Stimulated activated CD4-positive, alpha-beta T cell treated with anti-CD3 and anti-CD28 coated beads, Interleukin-4, amount 100 ng/mL, for 1 hour (primary cell): ENCODE measurements around the gene ZBTB7B.

Experiments used
- DNase-seq: peaks from one replicate; pipeline ENCODE4 v3.0.0-alpha.2; 2020

The ZBTB7B gene

DNA sequence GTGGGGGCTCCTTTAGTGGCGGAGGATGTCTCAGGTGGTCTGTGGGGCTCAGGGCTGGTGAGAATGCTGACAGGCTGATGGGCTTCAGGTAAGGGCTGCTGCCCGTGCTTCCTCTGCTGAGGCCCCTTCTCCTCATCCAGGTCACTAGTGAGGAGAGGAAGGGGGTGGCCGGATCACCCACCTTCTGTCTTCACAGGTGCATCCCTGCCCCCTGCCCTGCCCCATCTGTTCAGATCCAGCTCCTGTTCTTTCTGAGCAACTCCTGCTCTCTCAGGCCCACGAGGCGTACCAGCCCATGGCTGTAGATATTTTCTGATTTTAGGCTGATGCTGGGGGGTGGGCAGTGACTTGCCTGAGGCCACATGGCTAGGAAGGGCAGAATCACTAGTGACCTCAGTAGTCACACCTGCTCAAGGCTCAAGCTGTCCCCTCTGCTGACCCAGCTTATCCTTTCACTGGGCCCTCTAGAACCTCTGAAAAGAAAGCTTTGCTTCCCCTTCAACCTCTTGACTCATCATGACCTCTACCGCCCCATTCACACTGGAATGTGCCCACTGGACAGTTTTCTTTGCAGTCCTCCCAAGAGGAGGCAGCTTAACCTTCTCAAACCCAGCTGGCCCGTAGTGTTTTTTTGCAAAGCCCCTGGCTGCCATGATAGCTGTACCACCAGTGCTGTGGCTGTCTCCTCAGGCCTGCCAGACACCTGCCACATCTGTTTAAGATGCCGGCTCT is 16.2 kb downstream of the ZBTB7B start:
- DNase-seq = no peak

DNA sequence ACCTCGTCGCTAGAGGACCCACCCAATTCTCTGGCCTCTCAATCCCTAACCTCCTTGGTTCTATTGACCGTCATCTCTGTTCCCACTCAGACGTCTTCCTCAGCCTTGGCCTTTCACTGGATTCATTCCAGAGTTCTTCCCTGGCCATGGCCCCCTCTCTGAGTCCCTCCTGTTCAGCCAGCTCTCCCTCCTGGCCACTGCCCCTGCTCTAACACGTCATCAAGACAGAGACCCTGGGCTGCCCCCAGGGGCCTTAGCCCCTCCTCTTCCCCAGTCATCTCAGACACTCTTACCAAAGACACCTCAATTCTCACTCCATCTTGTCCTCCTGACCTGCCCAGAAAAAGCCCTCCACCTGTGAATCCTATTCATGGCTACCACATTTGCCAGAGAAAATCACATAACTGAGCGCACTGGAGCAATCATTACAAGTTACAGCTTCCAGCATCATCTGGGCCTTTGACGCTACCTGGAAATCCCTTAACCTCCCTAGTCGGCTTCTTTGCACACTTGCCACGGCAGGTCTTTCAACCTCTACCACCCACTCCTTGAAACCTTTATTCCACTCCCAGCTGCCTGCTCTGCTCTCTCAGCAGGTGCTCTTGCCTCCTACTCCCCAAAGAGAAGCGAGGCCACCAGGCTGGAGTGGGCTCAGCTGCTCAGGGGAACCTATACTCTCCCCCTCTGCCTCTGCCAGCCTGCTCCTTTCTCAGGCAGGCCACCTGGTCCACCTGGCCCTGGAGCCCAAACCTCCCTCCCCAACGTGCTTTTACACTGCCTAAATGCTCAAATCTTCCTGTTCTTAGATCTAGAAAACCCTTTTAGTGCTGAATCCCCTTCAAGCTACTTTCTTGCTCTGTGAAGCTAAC is 17.0 kb downstream of the ZBTB7B start:
- no peak for DNase-seq

DNA sequence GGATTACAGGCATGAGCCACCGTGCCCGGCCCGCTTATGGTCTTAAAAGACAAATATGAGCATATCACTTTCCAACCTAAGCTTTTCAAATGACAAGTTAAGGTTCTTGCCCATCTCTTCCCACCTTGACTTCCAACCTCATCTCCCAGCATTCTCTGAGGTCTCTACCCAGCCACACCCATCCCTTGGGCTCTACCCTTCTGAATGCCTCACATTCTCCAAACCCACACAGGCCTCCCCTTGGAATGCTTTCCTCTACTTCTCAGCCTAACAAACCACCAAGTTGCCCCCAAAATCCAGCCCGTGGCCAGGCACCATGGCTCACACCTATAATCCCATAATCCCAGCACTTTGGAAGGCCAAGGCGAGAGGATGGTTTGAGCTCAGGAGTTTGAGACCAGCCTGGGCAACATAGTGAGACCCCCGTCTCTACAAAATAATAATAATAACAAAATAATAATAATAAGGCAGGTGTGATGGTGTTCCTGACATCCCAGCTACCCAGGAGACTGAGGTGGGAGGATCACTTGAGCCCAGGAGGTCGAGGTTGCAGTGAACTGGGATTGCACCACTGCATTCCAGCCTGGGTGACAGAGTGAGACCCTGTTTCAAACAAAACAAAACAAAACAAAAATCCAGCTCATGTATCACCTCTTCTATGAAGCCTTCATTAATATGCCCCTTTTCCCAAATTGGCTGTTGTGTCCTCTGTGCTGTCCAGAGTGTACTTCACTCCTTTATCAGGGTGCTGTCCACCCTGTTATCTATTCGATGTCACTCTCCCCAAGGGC is 19.7 kb downstream of the ZBTB7B start:
- DNase-seq = no peak

DNA sequence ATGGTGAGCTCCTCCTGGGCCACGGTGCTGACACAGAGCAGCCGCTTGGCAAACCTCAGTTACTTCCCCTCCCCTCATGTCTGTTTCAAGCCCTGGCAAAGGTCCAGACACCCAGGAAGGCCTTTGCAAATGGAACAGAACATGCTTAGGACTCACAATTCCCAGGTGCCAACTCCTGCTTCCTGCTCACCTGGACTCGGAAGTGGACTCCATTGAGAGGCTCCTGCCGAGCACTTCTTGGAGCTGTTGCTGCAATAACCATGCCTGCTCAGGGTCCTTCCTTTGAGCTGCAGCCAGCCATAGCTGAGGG is 20.3 kb downstream of the ZBTB7B start:
- no peak for DNase-seq

DNA sequence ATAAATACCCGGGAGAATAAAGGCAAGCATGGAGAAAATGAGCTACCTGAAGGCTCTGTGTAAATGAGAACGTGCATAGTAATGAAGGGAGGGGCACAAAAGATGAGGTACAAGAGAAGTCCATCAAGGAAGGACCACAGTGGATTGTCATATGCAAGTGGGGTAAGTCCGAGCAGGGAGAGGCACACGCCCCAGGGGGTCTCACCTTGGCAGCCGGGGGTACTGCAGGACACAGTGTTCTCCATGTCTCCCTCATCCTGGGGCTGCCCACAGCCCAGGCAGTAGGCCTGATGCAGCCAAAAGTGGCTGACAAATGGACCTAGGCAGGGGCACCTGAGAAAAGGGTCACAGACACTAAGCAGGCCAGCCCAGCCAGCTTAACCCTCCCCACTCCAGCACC is 21.0 kb downstream of the ZBTB7B start:
- DNase-seq = no peak

DNA sequence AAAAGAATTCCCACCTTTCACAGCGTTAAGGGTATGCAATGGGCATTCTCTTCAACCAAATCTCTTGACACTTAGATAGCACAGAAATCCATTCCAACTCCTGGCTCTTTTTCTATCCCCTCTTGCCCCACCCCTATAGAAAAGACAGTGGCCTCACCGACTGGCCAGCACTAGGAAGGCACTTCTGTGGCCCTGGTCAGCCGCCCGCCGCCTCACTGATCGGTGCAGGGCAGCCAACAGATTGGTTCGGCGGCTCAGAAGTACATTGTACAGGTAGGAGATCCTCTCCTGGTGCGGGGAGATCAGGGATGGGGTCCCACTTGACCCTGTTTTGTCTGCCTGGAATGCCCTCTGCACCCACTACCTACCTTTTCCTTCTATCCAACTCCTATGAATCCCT is 21.7 kb downstream of the ZBTB7B start:
- DNase-seq = no peak

DNA sequence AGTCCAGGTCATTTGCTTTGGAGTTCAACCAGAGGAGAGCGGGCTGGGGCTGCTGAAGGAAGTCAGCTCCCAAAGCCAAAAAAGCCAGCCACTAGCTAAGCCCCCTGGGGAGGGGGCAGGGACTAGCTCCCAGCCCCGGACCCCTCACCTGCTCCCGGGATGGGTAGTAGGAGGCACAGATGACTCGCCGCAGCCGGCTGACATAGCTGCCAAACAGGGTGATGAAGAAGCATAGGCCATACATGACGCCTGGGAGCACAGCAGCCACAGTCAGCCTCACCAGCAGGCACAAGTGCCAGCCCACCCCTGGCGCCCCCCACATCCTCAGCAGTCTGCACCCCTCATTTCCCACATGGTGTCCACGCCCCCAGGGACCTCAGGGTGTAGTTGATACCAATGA is 23.6 kb downstream of the ZBTB7B start:
- no peak for DNase-seq

DNA sequence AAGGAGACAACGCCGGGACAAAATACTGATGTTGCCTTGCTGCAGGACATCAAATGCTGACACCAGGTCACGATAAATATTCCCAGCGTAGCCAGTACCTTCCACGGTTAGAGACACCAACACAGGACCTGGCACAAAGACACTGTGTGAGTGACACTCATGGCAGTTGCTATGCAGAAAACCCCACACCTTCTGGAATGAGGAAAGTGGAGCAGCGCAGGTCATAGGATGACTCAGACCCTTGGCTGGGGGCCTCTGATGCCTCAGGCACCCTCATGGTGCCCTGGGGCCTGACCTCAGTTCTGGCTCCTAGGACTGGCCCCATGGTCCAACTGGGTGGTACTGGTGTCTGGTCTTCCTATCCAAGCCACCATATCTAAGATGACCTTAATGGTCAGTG is 24.0 kb downstream of the ZBTB7B start:
- no peak for DNase-seq

DNA sequence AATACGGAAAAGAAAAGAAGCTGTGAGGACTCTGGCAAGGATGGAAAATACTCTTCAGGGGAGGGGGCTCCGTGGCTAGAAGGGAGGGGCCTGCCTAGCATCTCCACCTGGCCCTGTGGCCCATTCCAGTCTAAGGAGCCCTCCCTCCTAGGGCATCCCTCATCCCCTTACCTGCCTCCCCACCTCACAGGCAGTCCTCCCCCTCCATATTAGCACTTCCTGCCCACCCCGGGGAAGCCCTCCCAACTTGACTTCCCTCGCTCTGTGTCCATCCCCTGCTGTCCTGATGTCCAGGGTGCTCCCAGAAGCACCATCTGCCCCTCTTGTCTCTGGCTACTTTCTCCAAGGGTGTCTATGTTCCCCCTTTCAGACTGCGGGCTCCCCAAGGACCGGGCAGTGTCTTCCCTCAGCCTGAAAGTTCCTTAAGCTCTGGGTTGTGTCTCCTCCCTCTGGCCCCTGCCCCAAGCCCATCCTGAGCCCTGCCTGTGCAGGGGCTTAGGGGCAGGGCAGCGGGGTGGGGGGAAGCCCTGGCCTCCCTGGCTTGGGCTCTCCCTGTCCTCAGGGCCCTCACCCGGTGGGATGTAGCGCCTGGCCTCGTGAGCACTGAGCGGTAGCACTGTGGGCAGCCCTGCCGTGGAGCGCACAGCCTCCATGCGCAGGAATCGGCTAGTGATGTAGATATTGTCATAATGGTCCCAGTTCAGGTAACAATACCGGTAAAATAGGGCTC is 27.1 kb downstream of the ZBTB7B start:
- DNase-seq = no peak

DNA sequence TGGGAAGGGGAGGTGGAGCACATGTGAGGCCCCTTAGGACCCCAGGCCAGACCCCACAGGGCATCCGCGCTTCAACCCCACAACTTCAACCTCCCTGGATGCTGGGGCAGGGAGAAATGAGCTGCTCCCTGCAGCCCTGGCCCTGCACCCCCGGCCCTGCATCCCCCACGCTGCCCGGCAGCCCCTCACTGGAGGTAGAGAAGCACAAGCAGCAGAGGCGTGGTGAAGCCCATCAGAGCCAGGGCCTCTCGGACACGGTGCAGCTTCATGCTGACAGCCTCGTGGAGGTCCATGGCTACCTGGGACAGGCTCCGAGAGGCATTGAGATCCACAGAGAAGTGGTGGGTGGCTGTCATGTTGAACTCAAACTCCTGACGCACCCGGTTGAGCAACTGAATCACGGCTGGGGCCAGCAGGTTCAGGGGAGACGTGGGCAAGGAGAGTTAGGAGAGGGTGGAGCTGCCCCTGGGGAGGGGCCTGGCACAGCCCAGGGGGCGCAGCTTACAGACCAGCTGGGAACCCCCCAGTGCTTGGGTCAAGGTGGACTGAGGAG is 27.7 kb downstream of the ZBTB7B start:
- DNase-seq = no peak

DNA sequence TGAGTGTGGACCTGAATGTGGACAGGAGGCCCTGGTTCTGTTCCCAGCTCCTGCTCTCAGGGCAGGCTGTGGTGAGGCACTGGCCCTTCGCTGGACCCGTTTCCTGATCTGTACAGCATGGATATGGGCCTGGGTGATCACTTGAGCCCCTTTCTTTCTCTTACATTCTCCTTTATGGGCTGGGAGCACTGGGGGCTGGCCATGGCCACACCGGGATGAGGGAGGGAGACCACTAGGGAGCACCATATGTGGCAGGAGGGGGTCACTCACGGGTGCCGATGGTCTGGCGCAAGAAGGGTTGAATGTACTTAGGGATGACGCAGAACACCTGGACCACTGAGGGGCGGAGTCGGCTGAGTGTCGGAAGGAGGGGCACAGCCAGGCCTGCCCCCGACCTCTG is 28.3 kb downstream of the ZBTB7B start:
- no peak for DNase-seq

DNA sequence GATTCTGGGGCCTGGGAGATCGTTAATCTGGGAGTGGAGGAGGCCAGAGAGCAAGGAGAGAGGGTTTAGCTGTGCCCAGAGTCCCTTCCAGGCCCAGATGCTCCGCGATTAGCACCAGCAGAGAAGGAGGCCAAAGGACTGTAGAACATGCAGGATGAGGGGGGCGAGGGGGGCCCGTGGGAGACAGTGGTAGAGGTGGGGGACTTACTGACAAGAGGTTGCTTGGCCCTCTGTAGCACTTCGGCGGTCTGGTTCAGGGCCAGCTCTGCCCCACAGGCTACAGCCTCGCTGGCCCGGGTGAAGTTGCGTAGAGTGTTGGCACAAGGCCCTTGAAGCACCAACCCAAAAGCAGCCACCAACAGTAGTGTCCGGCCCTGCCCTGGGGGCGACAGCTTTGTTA is 30.3 kb downstream of the ZBTB7B start:
- DNase-seq = no peak

DNA sequence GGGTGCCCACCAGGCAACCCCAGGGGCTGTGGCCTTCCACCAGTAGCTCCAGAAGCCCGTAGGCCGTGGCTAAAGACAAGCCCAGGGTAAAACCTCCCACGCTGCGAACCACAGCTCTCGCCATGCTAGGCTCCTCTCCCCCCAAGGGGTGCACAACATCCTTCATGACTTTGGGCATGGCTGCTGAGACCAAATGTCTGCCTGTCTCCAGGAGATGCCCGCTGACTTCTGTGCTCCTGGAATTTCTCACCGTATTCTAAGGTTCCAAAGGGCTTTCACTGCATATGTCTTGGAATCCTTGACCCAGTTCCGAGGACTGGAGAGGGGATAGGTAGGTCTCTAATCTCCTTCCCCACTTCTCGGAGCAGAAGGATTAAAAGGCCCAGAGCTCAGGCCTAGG is 30.9 kb downstream of the ZBTB7B start, which contains the start of the genes DCST1 and DCST2:
DCST1 (plus strand) TSS at position 301 of the 400 bp plus-strand sequence. CDS start 213 bp downstream, outside the sequence.
DCST2 (minus strand) TSS at position 258 of the 400 bp plus-strand sequence; CDS start at position 178, 80 bp downstream.
- no peak for DNase-seq

DNA sequence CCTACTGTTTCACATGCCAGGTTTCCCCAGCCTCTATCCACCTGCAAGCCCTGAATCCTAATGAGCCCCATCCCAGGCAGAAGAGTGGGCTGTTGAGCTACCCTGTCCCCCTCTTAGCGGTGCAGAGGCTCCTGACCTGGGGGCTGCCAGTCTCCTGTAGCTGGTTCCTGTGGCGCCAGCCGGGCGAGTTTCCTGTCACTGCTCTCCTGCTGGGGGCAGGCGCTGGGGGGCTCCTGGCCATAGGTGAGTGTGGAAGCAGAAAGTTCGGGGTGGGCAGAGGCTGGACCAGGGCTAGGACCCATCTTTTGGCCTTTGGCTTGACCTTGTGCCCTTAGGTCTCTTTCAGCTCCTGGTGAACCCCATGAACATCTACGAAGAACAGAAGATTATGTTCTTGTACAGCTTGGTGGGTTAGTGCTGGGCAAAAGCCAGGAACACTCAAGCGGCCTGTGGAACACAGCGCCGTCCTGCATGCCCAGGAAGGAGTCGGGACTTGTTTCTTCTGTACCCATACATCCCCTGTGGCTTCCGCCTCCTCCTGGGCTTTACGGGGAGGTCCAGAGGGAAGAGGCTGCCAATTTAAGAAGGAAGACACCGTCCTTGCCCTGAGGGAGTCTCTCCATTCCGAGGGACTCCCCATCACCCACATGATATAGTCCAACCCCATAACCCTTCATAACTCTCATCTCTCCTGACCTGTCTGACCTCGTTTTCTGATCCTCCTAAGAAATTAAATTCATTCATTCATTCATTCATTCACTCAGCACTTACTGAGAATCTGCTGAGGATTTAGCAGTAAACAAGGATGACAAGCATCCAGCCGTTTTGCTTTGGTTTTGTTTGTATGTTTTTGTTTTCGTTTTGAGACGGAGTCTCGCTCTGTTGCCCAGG is 32.0 kb downstream of the ZBTB7B start:
- DNase-seq = no peak

DNA sequence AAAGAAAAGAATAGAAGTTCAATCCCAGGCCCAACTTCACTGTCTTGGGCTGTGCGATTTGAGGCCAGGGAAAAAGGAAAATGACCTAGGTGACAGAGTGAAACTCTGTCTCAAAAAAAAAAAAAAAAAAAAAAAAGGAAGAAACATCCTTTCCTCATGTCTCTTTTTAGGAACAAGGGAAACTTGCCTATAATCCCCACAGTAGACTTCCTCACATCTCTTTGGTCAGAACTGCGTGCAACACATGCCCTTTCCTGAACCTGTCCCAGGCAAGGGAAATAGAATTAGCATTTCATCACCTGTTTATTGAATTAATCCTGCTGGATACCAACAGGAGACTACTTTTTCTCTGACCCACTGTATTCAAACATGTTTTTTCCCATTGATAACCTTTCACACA is 33.3 kb downstream of the ZBTB7B start:
- DNase-seq = no peak

DNA sequence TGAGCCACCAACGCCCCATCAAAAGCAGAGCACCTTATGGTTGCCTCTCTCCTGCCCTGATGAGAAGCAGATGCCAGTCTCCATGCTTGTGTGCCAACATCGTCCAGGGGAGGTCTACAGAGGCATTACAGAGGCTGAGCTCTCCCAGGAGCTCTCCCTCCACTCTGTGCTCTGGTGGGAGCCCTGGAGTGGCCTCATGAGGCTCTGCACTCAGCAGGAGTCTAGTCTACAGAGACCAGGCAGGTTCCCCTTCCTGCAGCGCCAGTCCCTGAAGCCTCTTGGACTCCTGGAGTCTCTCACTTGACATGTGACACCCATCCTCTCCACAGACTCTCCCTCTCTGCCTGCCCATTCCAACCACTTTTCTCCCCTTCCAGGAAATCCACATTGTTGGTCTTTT is 34.4 kb downstream of the ZBTB7B start:
- no peak for DNase-seq

DNA sequence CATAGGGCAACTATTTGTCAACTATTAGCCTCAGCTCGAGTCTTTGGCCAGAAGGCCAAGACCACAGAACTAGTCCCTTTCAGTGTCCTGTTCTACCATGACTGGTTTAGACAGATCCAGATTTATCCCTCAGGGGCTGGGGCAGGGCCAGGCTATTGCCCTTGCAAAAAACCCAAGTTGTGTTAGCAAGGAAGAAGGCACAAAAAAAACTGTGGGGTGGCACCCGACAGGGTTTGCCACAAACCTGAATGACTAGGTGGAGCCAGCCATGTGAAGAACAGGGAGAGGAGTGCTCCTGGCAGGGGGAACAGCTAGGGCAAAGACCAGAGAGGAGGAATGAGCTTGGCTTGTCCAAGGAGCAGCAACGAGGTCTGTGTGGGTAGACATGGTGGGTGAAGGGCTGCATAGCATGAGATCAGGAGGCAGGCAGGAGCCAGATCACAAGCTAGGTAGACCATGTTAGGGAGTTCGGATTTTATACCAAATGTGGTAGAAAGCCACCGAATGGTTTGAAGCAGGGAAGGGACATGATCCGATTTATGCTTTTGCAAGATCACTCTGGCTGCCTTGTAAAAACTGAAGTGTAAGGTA is 35.3 kb downstream of the ZBTB7B start:
- no peak for DNase-seq

DNA sequence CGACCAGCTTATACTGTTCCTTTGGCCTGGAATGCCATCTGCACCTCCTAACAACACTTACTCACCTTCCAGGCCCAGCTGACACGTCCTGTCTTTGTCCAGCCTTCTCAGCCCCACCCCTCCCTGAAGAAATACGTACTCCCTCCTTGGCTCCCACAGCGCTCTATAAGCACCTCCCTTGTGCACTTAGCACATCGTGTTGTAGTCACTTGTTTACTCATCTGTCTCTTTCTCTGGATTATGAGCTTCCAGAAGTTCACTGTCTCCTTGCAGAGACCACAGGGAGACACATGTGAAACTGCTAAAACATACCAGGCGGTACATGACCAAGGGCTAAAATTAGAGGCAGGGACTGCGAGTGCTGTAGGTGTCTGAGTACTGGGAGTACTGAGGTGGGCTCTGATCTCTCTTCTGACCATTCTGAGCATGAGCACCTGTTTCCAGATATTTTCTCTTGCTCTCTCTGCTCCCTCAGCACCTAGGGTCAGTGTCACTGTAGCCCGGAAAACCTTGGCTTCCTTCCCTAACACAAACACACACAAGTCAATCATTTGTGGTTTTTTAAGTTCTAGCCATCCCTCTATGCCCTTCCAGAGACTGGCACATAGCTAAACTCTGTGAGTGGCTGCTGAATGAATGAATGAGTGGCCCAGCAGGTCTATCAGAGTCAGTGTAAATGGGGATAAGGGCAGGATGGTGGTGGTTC is 36.2 kb downstream of the ZBTB7B start:
- DNase-seq = no peak

DNA sequence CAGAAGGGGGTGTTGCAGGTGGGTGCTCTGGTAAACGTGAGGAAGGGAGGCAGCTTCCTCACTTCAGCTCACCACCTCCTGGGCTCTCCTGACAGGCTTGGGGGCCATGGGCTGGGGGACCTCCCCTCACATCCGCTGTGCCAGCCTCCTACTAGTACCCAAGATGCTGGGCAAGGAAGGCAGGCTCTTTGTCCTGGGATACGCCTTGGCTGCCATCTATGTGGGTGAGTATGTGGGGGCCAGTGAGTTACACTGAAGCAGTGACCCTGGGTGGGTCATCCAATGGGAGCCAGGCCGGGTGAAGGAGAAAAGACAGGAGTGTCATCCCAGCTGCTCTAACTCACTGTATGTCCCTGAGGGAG is 36.7 kb downstream of the ZBTB7B start:
- no peak for DNase-seq

DNA sequence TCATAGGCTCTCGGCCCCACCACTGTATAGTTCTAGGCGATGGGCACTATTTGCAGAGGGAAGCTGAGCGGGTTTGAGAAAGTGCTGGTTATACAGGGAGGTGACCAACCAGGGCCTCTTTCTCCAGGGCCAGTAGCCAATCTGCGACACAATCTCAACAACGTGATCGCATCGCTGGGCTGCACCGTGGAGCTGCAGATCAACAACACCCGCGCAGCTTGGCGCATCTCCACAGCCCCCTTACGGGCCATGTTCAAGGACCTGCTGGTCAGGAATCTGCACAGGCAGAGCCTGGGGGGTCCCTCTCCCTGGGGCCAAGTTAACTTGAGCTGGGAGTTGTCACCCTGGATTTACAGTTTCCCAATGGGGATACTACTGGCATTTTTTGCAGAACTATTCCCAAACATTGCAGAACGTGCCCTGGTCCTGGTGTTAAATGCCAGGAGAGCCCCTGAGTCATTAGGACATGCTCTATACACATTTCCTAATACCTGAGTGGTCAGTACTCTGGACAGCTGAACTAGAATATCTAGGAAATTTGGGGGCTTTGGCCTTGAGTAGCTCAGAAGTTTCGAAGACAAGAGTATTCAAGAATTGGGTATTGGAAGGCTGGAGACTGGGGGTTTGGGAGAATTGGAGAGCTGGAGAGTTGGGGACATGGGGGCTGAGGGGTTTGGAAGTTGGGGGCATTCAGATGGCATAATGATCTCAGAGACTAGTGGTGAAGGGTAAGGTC is 37.9 kb downstream of the ZBTB7B start:
- no peak for DNase-seq
